H1 (cell line): ENCODE data around the gene SH3BGRL3. TPM values are rescaled to one million over a fixed set of nuclear protein-coding genes. Genes with fewer than 3 reads are reported as not detected.

ENCODE experiments used
- CBX8 ChIP-seq: fragments of 300-800, 300-1000 bp; sonication (generic); IDR thresholded peaks from 2 replicates; pipeline ENCODE4 v1.7.1; 2016; ENCODE audit warnings: low read depth, low read length, borderline replicate concordance
- CHD7 ChIP-seq: fragments of 300-600 bp; sonication (generic); IDR thresholded peaks from 2 replicates; pipeline ENCODE4 v1.7.1; 2012; ENCODE audit warnings: low read length, moderate library complexity, mild to moderate bottlenecking, inconsistent platforms; ENCODE audit not compliant: insufficient replicate concordance
- FOSL1 ChIP-seq: IDR thresholded peaks from 2 replicates; pipeline ENCODE4 v1.6.1; 2011; ENCODE audit warnings: mild to moderate bottlenecking, low read depth, low read length, moderate library complexity; ENCODE audit not compliant: insufficient read depth
- JUND ChIP-seq: IDR thresholded peaks from 2 replicates; pipeline ENCODE4 v1.6.1; 2011; ENCODE audit warnings: mild to moderate bottlenecking, improper control_type of control experiment, low read length
- POLR2AphosphoS5 ChIP-seq: IDR thresholded peaks from 2 replicates; pipeline ENCODE4 v1.6.1; 2011; ENCODE audit warnings: low read depth, low read length
- RBBP5 ChIP-seq: IDR thresholded peaks from 2 replicates; pipeline ENCODE4 v1.7.1; 2012; ENCODE audit warnings: low read depth, mild to moderate bottlenecking, inconsistent platforms, low read length, moderate library complexity, borderline replicate concordance
- SIRT6 ChIP-seq: IDR thresholded peaks from one replicate; pipeline ENCODE4 v1.7.1; 2012; ENCODE audit warnings: low read length, inconsistent platforms
- SP1 ChIP-seq: IDR thresholded peaks from 2 replicates; pipeline ENCODE4 v1.6.1; 2011; ENCODE audit warnings: low read depth, low read length
- TAF7 ChIP-seq: optimal IDR thresholded peaks from 2 replicates; pipeline ENCODE3; 2011; ENCODE audit warnings: low read depth, mild to moderate bottlenecking, inconsistent platforms, low read length, moderate library complexity, borderline replicate concordance
- polyA plus RNA-seq, 7 experiments: library from polyadenylated mRNA; depleted of rRNA in 3 of 7; stranded (reverse) in 5 of 7; unstranded in 2 of 7; fragments of >200 nt in 5 of 7; fragments of 200-250 nt in 2 of 7; gene quantifications; 1 replicate in 5 of 7; 2 replicates in 1 of 7; 4 replicates in 1 of 7; pipeline versions ENCODE4 v1.2.1 to v1.2.3, GENCODE V29; 2011 to 2013; ENCODE audit warnings: missing spikeins in 2 of 7, mixed read lengths in 2 of 7
- total RNA-seq: library from RNA; stranded (reverse); fragmentation: NEBNext Ultra II Directional; extraction: Animal tissue kit (Norgen Biotek cat#: 25700); gene quantifications from 2 replicates; pipeline ENCODE4 v1.2.1, GENCODE V29; 2021

The SH3BGRL3 gene
- total and polyA plus RNA-seq, 2 of the 8 experiments (the other 6 are each of a cell fraction or from before 2014, with no cell fraction given): 77.8 to 107 TPM

- no peak for TF ChIP-seq CHD7
- TF ChIP-seq POLR2AphosphoS5: no peak
- no peak for TF ChIP-seq FOSL1
- TF ChIP-seq SP1: no peak
- no peak for TF ChIP-seq CBX8
- no peak for TF ChIP-seq SIRT6
- TF ChIP-seq JUND: no peak
- TF ChIP-seq TAF7: no peak
- TF ChIP-seq RBBP5: no peak
These were observed 2.6 kb upstream of the SH3BGRL3 start (continued) for GRCh38 chr1:26277261-26277661.
